ENCODE results near the gene FAT1. TPM values are rescaled to one million over a fixed set of nuclear protein-coding genes. Genes with fewer than 3 reads are reported as not detected.

FAT1 gene
- total and polyA plus RNA-seq, 9 of the 15 experiments (the other 6 are each of a cell fraction or from before 2014, with no cell fraction given), result 6.0 to 38.4 (median 21.4) TPM

DNA sequence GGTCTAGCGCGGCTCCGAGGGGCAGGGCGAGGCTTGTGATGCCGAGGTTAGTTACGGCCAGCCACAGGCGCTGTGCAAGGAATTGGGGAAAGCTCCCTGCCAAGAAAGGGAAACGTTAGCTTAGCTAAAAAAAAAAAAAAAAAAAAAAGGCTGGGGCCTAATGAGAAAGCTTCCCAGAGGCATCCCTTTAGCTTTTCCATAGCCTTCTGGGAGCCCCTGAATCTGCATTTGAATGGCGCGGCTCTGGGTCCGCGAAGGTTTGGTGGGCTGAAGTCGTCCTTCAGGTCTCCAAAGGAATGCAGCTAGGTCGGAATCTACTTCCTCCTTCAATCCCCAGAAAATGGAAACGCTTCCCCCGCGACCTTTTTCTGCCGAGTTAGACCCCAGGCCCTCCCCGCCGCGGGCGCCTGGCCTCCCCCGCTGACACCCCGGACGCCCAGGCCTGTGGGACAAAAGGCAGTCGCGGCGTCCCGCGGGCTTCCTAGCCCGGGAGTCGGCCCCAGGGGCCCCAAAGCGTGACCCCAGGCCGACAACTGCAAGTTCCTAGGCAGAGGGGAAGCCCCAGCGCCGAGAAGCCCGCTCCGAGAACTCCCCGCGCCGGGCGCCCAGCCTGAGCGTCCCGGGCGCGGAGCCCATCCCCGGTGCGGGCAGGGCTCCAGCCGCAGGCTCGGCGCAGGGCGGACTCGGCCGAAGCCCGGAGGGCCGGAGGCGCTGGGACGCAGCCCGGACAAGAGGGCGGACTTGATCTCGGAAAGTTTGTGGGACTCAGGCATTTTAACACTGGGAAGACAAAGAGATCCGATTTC, 605 bp upstream of the FAT1 start (continued):
- no peak for TF ChIP-seq ZNF830 (CRISPR knock-in tag; IDR thresholded peaks at IDR 0.05)
- 0 out of 2 replicates have a peak, but pooled peaks have one; percentile 52 for TF ChIP-seq ZC3H4 (CRISPR knock-in tag; IDR thresholded peaks at IDR 0.05; ENCODE audit: borderline replicate concordance)
- no peak for TF ChIP-seq ETV6 (IDR thresholded peaks at IDR 0.05; ENCODE audit: borderline replicate concordance in 1 of 2, low read depth in 2 of 2, low read length in 1 of 2)
- TF ChIP-seq ETV6 (CRISPR knock-in tag; IDR thresholded peaks at IDR 0.05; ENCODE audit: borderline replicate concordance), result no peak
- TF ChIP-seq, protein P1, sequence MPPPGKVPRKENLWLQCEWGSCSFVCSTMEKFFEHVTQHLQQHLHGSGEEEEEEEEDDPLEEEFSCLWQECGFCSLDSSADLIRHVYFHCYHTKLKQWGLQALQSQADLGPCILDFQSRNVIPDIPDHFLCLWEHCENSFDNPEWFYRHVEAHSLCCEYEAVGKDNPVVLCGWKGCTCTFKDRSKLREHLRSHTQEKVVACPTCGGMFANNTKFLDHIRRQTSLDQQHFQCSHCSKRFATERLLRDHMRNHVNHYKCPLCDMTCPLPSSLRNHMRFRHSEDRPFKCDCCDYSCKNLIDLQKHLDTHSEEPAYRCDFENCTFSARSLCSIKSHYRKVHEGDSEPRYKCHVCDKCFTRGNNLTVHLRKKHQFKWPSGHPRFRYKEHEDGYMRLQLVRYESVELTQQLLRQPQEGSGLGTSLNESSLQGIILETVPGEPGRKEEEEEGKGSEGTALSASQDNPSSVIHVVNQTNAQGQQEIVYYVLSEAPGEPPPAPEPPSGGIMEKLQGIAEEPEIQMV (tag; conservative IDR thresholded peaks at IDR 0.05; ENCODE audit: low read depth), result no peak
- TF ChIP-seq, protein P2, sequence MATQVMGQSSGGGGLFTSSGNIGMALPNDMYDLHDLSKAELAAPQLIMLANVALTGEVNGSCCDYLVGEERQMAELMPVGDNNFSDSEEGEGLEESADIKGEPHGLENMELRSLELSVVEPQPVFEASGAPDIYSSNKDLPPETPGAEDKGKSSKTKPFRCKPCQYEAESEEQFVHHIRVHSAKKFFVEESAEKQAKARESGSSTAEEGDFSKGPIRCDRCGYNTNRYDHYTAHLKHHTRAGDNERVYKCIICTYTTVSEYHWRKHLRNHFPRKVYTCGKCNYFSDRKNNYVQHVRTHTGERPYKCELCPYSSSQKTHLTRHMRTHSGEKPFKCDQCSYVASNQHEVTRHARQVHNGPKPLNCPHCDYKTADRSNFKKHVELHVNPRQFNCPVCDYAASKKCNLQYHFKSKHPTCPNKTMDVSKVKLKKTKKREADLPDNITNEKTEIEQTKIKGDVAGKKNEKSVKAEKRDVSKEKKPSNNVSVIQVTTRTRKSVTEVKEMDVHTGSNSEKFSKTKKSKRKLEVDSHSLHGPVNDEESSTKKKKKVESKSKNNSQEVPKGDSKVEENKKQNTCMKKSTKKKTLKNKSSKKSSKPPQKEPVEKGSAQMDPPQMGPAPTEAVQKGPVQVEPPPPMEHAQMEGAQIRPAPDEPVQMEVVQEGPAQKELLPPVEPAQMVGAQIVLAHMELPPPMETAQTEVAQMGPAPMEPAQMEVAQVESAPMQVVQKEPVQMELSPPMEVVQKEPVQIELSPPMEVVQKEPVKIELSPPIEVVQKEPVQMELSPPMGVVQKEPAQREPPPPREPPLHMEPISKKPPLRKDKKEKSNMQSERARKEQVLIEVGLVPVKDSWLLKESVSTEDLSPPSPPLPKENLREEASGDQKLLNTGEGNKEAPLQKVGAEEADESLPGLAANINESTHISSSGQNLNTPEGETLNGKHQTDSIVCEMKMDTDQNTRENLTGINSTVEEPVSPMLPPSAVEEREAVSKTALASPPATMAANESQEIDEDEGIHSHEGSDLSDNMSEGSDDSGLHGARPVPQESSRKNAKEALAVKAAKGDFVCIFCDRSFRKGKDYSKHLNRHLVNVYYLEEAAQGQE (IDR thresholded peaks at IDR 0.05; ENCODE audit: borderline replicate concordance), result no peak
- TF ChIP-seq, protein P2 (CRISPR knock-in tag; IDR thresholded peaks at IDR 0.05; ENCODE audit: low read depth), result no peak
- peak; percentile 20 for TF ChIP-seq CCNT2 (IDR thresholded peaks at IDR 0.05; ENCODE audit: borderline replicate concordance, extremely low read depth, insufficient read length, low read depth, low read length)
- TF ChIP-seq TAF7 (tag; IDR thresholded peaks at IDR 0.05), result 0 out of 2 replicates have a peak, but pooled peaks have one; percentile 27
- TF ChIP-seq, protein P3, sequence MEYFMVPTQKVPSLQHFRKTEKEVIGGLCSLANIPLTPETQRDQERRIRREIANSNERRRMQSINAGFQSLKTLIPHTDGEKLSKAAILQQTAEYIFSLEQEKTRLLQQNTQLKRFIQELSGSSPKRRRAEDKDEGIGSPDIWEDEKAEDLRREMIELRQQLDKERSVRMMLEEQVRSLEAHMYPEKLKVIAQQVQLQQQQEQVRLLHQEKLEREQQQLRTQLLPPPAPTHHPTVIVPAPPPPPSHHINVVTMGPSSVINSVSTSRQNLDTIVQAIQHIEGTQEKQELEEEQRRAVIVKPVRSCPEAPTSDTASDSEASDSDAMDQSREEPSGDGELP (CRISPR knock-in tag; IDR thresholded peaks at IDR 0.05; ENCODE audit: borderline replicate concordance), result no peak
- TF ChIP-seq, protein P4, sequence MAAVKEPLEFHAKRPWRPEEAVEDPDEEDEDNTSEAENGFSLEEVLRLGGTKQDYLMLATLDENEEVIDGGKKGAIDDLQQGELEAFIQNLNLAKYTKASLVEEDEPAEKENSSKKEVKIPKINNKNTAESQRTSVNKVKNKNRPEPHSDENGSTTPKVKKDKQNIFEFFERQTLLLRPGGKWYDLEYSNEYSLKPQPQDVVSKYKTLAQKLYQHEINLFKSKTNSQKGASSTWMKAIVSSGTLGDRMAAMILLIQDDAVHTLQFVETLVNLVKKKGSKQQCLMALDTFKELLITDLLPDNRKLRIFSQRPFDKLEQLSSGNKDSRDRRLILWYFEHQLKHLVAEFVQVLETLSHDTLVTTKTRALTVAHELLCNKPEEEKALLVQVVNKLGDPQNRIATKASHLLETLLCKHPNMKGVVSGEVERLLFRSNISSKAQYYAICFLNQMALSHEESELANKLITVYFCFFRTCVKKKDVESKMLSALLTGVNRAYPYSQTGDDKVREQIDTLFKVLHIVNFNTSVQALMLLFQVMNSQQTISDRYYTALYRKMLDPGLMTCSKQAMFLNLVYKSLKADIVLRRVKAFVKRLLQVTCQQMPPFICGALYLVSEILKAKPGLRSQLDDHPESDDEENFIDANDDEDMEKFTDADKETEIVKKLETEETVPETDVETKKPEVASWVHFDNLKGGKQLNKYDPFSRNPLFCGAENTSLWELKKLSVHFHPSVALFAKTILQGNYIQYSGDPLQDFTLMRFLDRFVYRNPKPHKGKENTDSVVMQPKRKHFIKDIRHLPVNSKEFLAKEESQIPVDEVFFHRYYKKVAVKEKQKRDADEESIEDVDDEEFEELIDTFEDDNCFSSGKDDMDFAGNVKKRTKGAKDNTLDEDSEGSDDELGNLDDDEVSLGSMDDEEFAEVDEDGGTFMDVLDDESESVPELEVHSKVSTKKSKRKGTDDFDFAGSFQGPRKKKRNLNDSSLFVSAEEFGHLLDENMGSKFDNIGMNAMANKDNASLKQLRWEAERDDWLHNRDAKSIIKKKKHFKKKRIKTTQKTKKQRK (IDR thresholded peaks at IDR 0.05; ENCODE audit: borderline replicate concordance, low read depth, low read length), result no peak
- TF ChIP-seq ASH1L (IDR thresholded peaks at IDR 0.05; ENCODE audit: borderline replicate concordance, low read depth, partially characterized antibody), result no peak
